Calu3 (cell line): Measurements from ENCODE around the gene CDRT4. TPM values are rescaled to one million over a fixed set of nuclear protein-coding genes. Genes with fewer than 3 reads are reported as not detected.

Source experiments
- BruUV-seq: library from RNA; stranded (reverse); fragments of 400-500 nt; replicated peaks from 2 replicates; lab custom pipeline; 2021; lab: Mats Ljungman, UMichigan
- CTCF ChIA-PET: fragments of 300-600 bp; sonication (Branson Sonifier 250); formaldehyde crosslinking; loops from one replicate; lab custom pipeline; 2022; ENCODE audit warnings: antibody characterized with exemption; lab: Charles Lee
- DNase-seq: peaks from one replicate; pipeline ENCODE4 v3.0.0; 2022
- H3K27ac Mint-ChIP-seq: one replicate; pipeline ENCODE4 v1.8.0; 2022; ENCODE audit warnings: mixed read lengths; ENCODE audit not compliant: unreplicated experiment
- H3K27me3 Mint-ChIP-seq: one replicate; pipeline ENCODE4 v1.8.0; 2022; ENCODE audit warnings: mixed read lengths; ENCODE audit not compliant: unreplicated experiment
- H3K36me3 Mint-ChIP-seq: one replicate; pipeline ENCODE4 v1.8.0; 2022; ENCODE audit warnings: mild to moderate bottlenecking, moderate library complexity, mixed read lengths; ENCODE audit not compliant: insufficient read depth, unreplicated experiment
- H3K4me1 Mint-ChIP-seq: one replicate; pipeline ENCODE4 v1.8.0; 2022; ENCODE audit warnings: mild to moderate bottlenecking, low read depth, mixed read lengths; ENCODE audit not compliant: unreplicated experiment
- H3K4me3 Mint-ChIP-seq: one replicate; pipeline ENCODE4 v1.8.0; 2022; ENCODE audit warnings: mild to moderate bottlenecking, low read depth, moderate library complexity, mixed read lengths; ENCODE audit not compliant: unreplicated experiment
- H3K9me3 Mint-ChIP-seq: one replicate; pipeline ENCODE4 v1.8.0; 2022; ENCODE audit warnings: low read depth, mixed read lengths; ENCODE audit not compliant: unreplicated experiment
- intact Hi-C: fragments of 100-400 bp; cut with micrococcal nuclease; formaldehyde crosslinking; loops from one replicate; pipeline ENCODE4 v1.10.0; 2022; ENCODE audit not compliant: unreplicated experiment
- total RNA-seq: library from RNA; stranded (reverse); gene quantifications from 2 replicates; pipeline ENCODE4 v1.2.3, GENCODE V29; 2022
- TF ChIP-seq, protein P1 (sequence below): fragments of 200-600 bp; IDR thresholded peaks from one replicate; pipeline ENCODE4 v1.8.0; 2022; ENCODE audit warnings: antibody characterized with exemption; ENCODE audit not compliant: unreplicated experiment

Gene CDRT4
- total RNA-seq, 1 experiment from 2014 or later = 2.8 TPM

DNA sequence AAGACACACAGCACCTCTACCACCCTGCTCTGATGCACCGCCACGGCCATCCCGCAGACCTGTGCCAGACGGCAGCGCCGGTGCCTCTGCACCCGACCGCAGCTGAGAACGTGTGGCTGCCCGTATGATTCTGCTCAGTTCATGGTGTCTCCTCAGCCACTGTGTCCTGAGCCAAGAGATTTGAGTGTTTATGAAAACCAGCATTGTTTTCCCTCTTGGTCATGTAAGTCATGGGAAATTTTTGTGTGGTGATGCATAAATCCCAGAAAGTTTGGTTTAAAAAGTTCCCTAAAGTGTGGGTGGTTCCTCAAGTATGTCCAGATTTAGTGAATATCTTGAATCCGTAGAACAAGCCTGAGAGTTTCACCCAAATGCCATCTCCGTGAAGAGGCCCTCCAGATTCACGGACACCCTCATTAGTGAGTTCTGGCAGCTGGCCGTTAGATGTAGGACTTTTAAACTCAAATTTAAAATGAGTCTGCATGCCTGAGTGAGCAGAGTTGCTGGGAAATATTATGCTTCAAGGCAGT lies 57.6 kb downstream of the CDRT4 start:
- BruUV-seq = no TSS peak
- Mint-ChIP-seq H3K27ac (no peak overlapping the region), H3K36me3 (no peaks in the 10 kb centered on the region), H3K9me3 (no peaks in the 10 kb centered on the region), H3K4me3 (no peak overlapping the region), H3K4me1 (no peaks in the 10 kb centered on the region), H3K27me3 (no peaks in the 10 kb centered on the region)
- TF ChIP-seq, protein P1, sequence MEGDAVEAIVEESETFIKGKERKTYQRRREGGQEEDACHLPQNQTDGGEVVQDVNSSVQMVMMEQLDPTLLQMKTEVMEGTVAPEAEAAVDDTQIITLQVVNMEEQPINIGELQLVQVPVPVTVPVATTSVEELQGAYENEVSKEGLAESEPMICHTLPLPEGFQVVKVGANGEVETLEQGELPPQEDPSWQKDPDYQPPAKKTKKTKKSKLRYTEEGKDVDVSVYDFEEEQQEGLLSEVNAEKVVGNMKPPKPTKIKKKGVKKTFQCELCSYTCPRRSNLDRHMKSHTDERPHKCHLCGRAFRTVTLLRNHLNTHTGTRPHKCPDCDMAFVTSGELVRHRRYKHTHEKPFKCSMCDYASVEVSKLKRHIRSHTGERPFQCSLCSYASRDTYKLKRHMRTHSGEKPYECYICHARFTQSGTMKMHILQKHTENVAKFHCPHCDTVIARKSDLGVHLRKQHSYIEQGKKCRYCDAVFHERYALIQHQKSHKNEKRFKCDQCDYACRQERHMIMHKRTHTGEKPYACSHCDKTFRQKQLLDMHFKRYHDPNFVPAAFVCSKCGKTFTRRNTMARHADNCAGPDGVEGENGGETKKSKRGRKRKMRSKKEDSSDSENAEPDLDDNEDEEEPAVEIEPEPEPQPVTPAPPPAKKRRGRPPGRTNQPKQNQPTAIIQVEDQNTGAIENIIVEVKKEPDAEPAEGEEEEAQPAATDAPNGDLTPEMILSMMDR = no peak
- intact Hi-C loops = no loop called here
- CTCF ChIA-PET = no interaction called here
- DNase-seq = peak; percentile 4

DNA sequence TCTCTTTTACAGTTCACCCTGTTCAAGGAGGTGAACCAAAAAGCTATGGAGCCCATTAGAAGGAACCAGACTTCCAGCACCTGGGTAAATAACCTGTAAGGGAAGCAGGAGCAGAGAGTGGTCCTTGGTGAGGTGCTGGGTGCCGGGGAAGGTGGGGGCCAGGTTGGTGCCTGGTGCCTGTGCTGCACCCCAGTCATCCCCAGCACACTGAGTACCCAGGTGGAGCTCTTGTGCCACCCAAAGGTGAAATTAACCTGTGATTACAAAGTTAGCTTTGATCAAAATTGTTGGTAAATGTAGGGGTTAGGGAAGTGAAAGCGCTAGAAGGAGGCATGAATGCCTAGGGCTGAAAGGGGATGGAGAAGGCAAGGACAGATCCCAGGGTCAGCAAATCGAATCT lies 58.6 kb downstream of the CDRT4 start:
- H3K4me3 Mint-ChIP-seq = no peak overlapping the region
- TF ChIP-seq, protein P1 = no peak
- BruUV-seq = no TSS peak
- H3K9me3 Mint-ChIP-seq = no peaks in the 10 kb centered on the region
- H3K4me1 Mint-ChIP-seq = no peaks in the 10 kb centered on the region
- intact Hi-C loops = no loop called here
- no peak overlapping the region for H3K27ac Mint-ChIP-seq
- H3K36me3 Mint-ChIP-seq = peaks cover 5% of the 10 kb centered on the region
- DNase-seq = no peak
- H3K27me3 Mint-ChIP-seq = no peaks in the 10 kb centered on the region
- CTCF ChIA-PET = no interaction called here

DNA sequence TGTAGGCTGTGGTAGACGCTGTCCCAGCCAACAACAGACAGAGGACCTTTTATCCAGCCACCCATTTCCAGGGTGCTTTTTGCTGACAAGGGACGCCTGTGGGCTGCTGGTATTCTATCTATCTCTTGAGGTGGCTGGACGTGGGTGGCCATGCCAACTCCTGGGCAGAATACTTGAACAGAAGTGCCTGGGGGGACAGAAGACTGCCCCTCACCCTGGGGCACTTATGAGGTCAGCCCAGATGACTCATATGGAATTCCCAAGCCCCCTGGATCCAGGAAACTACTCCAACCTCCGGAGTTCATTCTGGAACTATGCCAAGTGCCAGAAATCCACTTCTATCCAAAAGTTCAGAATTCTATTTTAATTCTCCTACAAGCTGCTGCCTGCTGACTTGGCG lies 61.3 kb downstream of the CDRT4 start:
- TF ChIP-seq, protein P1 = no peak
- CTCF ChIA-PET = no interaction called here

DNA sequence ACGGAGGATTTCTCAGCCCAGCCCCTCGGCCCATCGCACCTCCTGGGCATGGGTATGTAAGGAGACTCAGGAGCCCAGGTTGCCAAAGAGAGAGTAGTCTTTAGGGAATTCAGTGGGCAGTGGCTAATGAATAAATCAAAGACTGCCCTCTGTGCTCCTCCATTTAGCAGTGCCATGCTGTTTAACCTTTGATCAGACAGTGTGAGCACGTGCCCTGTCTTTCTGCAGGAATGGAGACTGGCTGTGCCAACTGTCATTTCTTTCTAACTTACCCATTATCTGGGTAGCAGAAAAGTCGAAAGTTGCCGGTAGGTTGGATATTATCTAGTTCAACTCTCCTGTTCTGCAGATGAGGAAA lies 62.4 kb downstream of the CDRT4 start:
- Mint-ChIP-seq H3K9me3 (peaks cover 2% of the 10 kb centered on the region), H3K27ac (no peak overlapping the region), H3K4me3 (no peak overlapping the region), H3K36me3 (peaks cover 5% of the 10 kb centered on the region), H3K4me1 (no peaks in the 10 kb centered on the region), H3K27me3 (no peaks in the 10 kb centered on the region)
- no TSS peak for BruUV-seq
- CTCF ChIA-PET = no interaction called here
- TF ChIP-seq, protein P1 = no peak
- DNase-seq = no peak
- intact Hi-C loops = no loop called here

More for the DNA sequence above, 61.3 kb downstream of the CDRT4 start:
- H3K4me1 Mint-ChIP-seq = no peaks in the 10 kb centered on the region
- intact Hi-C loops = no loop called here
- no peaks in the 10 kb centered on the region for H3K27me3 Mint-ChIP-seq
- H3K9me3 Mint-ChIP-seq = peaks cover 2% of the 10 kb centered on the region
- H3K27ac Mint-ChIP-seq = no peak overlapping the region
- H3K36me3 Mint-ChIP-seq = peaks cover 5% of the 10 kb centered on the region
- DNase-seq = no peak
- no peak overlapping the region for H3K4me3 Mint-ChIP-seq
- BruUV-seq = no TSS peak
